DND-41 (cell line): Measurements from ENCODE around the gene TREX2.
"Not testable (repeated sequence)": the region's sequence is repeated elsewhere in the genome, so short reads cannot be mapped to it uniquely, and the experiment has no call there.

Source experiments
- ATAC-seq: fragments of 200-7000 bp; cut with Tn5 transposase; 3 replicates; pipeline ENCODE4 v1.9.1; 2021; ENCODE audit warnings: low read depth; ENCODE audit not compliant: insufficient read depth
- DNase-seq: peaks from one replicate; pipeline ENCODE4 v3.0.0-alpha.2; 2020
- H2AFZ ChIP-seq: 2 replicates; pipeline ENCODE4 v1.6.0; 2012; ENCODE audit warnings: low read depth, low read length
- H3K27ac ChIP-seq: 2 replicates; pipeline ENCODE4 v1.5.1; 2012; ENCODE audit warnings: low read length, inconsistent platforms
- H3K27me3 ChIP-seq: fragments of 200-600 bp; sonication (generic); 2 replicates; pipeline ENCODE4 v1.6.0; 2012; ENCODE audit warnings: low read length, mild to moderate bottlenecking, inconsistent platforms; ENCODE audit not compliant: insufficient read depth, poor library complexity
- H3K36me3 ChIP-seq: 2 replicates; pipeline ENCODE4 v1.5.1; 2012; ENCODE audit warnings: low read length, inconsistent platforms; ENCODE audit not compliant: insufficient read depth
- H3K4me1 ChIP-seq: 2 replicates; pipeline ENCODE4 v1.5.1; 2012; ENCODE audit warnings: mild to moderate bottlenecking, low read length; ENCODE audit not compliant: insufficient read depth
- H3K4me2 ChIP-seq: 2 replicates; pipeline ENCODE4 v1.6.0; 2012; ENCODE audit warnings: mild to moderate bottlenecking, moderate library complexity, low read length, inconsistent platforms; ENCODE audit not compliant: insufficient read depth
- H3K4me3 ChIP-seq, 2 experiments: fragments of 200-600 bp in 1 of 2; shearing (Covaris generic) in 1 of 2; 2 replicates each; pipeline ENCODE4 v1.5.1; 2012 to 2016; ENCODE audit warnings: inconsistent platforms in 2 of 2, low read length in 2 of 2, mild to moderate bottlenecking in 2 of 2, low read depth in 1 of 2, moderate library complexity in 1 of 2
- H3K79me2 ChIP-seq: 2 replicates; pipeline ENCODE4 v1.6.0; 2012; ENCODE audit warnings: low read length, inconsistent platforms; ENCODE audit not compliant: insufficient read depth
- H3K9ac ChIP-seq: 2 replicates; pipeline ENCODE4 v1.6.0; 2012; ENCODE audit warnings: low read depth, mild to moderate bottlenecking, inconsistent platforms, low read length, moderate library complexity
- H3K9me3 ChIP-seq: 2 replicates; pipeline ENCODE4 v1.5.1; 2012; ENCODE audit warnings: low read length, moderate library complexity, mild to moderate bottlenecking, inconsistent platforms; ENCODE audit not compliant: insufficient read depth, severe bottlenecking
- H4K20me1 ChIP-seq: 2 replicates; pipeline ENCODE4 v1.6.0; 2012; ENCODE audit warnings: low read length; ENCODE audit not compliant: insufficient read depth
- CTCF ChIP-seq: IDR thresholded peaks from 2 replicates; pipeline ENCODE4 v1.5.1; 2012; ENCODE audit warnings: borderline replicate concordance, low read length, moderate library complexity, mild to moderate bottlenecking; ENCODE audit not compliant: poor library complexity, severe bottlenecking; ENCODE audit errors: extremely low read depth
- EZH2 ChIP-seq: IDR thresholded peaks from 3 replicates; pipeline ENCODE4 v1.6.1; 2012; ENCODE audit warnings: borderline replicate concordance, low read depth, mild to moderate bottlenecking, moderate library complexity, low read length, inconsistent platforms; ENCODE audit not compliant: severe bottlenecking

TREX2 gene

DNA sequence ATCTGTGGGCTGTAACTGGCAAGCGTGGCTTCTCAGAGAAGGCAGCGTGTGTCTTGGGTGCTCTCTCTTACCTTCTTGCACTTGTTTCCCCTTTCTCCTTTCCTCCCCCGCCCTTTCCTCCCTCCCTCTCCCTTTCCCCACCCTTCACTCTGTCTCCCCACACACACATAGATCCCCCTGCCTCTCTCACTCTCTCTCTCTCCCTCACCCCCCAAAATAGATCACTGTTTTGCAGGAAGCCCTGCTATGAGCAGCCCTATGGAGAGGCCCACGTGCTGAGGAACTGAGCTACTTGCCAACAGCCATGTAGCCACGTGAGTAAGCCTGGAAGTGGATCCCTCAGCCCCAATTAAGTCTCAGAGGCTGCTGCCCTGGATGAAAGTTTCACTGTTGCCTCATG lies 40.4 kb downstream of the TREX2 start:
- H3K9me3 ChIP-seq: no peaks in the 10 kb centered on the region
- no peak overlapping the region for H3K4me3 ChIP-seq
- no peaks in the 10 kb centered on the region for H3K36me3 ChIP-seq
- no peaks in the 10 kb centered on the region for H4K20me1 ChIP-seq
- H3K79me2 ChIP-seq: no peaks in the 10 kb centered on the region
- DNase-seq (no peak), ATAC-seq (no peak)
- no peaks in the 10 kb centered on the region for H3K4me1 ChIP-seq
- H3K27me3 ChIP-seq: no peaks in the 10 kb centered on the region
- H3K4me2 ChIP-seq: no peak overlapping the region
- H3K9ac ChIP-seq: no peak overlapping the region
- H2AFZ ChIP-seq: no peak overlapping the region
- H3K27ac ChIP-seq: no peak overlapping the region
- TF ChIP-seq EZH2 (no peak), CTCF (no peak)

DNA sequence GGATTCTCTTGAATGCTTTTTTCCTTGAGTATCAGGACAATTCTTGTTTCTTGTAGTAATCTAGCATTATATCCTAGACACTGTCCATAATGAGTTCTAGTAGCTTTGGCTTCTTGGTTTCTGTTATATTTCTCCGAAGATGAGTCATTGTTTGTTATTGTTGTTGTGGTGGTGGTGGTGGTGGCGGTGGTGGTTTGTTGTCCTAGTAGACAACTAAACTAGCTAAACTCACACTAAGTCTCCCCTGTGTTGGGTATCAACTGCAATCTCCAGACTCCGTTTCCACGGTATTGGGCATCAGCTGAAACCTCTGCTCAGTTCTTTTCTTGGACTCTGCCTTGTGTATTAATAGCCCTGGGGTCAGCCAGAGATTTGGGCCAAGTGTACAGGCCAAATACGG lies 41.5 kb downstream of the TREX2 start:
- not testable (repeated sequence) for H3K27ac ChIP-seq, ATAC-seq

GRCh38 chrX:153401133-153401764 lies 44.6 kb downstream of the TREX2 start, which contains the start of gene PNMA6E:
PNMA6E (minus strand) TSS chrX:153401350; CDS start chrX:153398849, 2,501 bp downstream.
- Histone ChIP-seq H3K9me3 (no peaks in the 10 kb centered on the region), H3K9ac (no peak within 1 kb of the TSS), H4K20me1 (no peaks in the 10 kb centered on the region), H3K27me3 (no peaks in the 10 kb centered on the region), H3K27ac (no peak within 1 kb of the TSS), H2AFZ (no peak within 1 kb of the TSS), H3K4me3 (no peak within 1 kb of the TSS), H3K79me2 (no peaks in the 10 kb centered on the region), H3K36me3 (no peaks in the 10 kb centered on the region), H3K4me2 (no peak within 1 kb of the TSS), H3K4me1 (no peaks in the 10 kb centered on the region)
- TF ChIP-seq EZH2 (no peak), CTCF (no peak)
- ATAC-seq (no peak), DNase-seq (no peak)

More for the DNA sequence above, 41.5 kb downstream of the TREX2 start:
- H3K4me3 ChIP-seq, H4K20me1 ChIP-seq, H3K9ac ChIP-seq, H2AFZ ChIP-seq, H3K36me3 ChIP-seq, DNase-seq, H3K9me3 ChIP-seq, H3K4me1 ChIP-seq, H3K79me2 ChIP-seq, H3K4me2 ChIP-seq, H3K27me3 ChIP-seq: not testable (repeated sequence)

- no peaks in the 10 kb centered on the region for H3K9me3 ChIP-seq
- DNase-seq: peak; percentile 25
- TF ChIP-seq CTCF (peak; percentile 69), EZH2 (no peak)
- ATAC-seq: peak; percentile 53; the same call in 1 of the 3 replicates
- H3K79me2 ChIP-seq: no peaks in the 10 kb centered on the region
- H2AFZ ChIP-seq: no peak overlapping the region
- H3K36me3 ChIP-seq: no peaks in the 10 kb centered on the region
- no peaks in the 10 kb centered on the region for H4K20me1 ChIP-seq
- no peaks in the 10 kb centered on the region for H3K27me3 ChIP-seq
- H3K4me2 ChIP-seq: no peak overlapping the region
- no peak overlapping the region for H3K27ac ChIP-seq
- H3K4me3 ChIP-seq: no peak overlapping the region
- no peaks in the 10 kb centered on the region for H3K4me1 ChIP-seq
- no peak overlapping the region for H3K9ac ChIP-seq
These were observed 45.4 kb downstream of the TREX2 start for GRCh38 chrX:153400146-153401132.
